GM12865 (cell line): Measurements from ENCODE around the gene HIPK2.

Source experiments
- DNase-seq: peaks from one replicate; pipeline ENCODE4 v3.0.0; 2010; ENCODE audit warnings: low read depth
- H3K4me3 ChIP-seq: 2 replicates; pipeline ENCODE4 v1.5.1; 2011; ENCODE audit warnings: mild to moderate bottlenecking, low read depth, low read length, control low read depth
- TF ChIP-seq, protein P1 (sequence below): IDR thresholded peaks from 2 replicates; pipeline ENCODE4 v1.5.1; 2011; ENCODE audit warnings: low read length, control low read depth, low read depth, inconsistent platforms; ENCODE audit not compliant: insufficient read depth; ENCODE audit errors: missing control alignments

HIPK2 gene

GRCh38 chr7:139548302-139549028 is 229.3 kb downstream of the HIPK2 start:
- no peak for DNase-seq
- TF ChIP-seq, protein P1, sequence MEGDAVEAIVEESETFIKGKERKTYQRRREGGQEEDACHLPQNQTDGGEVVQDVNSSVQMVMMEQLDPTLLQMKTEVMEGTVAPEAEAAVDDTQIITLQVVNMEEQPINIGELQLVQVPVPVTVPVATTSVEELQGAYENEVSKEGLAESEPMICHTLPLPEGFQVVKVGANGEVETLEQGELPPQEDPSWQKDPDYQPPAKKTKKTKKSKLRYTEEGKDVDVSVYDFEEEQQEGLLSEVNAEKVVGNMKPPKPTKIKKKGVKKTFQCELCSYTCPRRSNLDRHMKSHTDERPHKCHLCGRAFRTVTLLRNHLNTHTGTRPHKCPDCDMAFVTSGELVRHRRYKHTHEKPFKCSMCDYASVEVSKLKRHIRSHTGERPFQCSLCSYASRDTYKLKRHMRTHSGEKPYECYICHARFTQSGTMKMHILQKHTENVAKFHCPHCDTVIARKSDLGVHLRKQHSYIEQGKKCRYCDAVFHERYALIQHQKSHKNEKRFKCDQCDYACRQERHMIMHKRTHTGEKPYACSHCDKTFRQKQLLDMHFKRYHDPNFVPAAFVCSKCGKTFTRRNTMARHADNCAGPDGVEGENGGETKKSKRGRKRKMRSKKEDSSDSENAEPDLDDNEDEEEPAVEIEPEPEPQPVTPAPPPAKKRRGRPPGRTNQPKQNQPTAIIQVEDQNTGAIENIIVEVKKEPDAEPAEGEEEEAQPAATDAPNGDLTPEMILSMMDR: no peak

DNA sequence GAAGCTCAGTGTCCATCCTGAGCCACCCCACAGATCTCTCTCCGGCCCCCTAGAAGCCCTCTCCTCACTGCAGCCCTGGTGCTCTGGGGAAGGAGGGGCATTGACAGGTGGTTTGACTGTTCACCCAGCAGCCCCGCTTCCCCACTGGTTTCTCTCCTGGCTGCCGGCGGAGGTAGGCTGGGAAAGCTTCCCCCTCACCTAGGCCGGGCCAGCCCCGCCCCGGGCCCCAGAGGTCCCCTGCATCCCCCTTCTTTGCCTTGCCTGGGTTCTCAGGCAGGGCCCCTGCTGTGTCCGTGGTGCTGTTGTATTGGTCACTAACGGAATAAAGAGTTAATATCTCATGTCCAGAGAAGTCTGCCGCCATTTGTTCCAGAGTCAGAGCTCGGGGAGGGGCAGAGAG is 233.2 kb downstream of the HIPK2 start:
- DNase-seq: no peak
- no peak overlapping the region for H3K4me3 ChIP-seq
- TF ChIP-seq, protein P1: no peak

More at GRCh38 chr7:139548302-139549028, 229.3 kb downstream of the HIPK2 start:
- H3K4me3 ChIP-seq: no peak overlapping the region

GRCh38 chr7:139543801-139544603 is 233.8 kb downstream of the HIPK2 start:
- DNase-seq: peak; percentile 15
- H3K4me3 ChIP-seq: no peak overlapping the region
- TF ChIP-seq, protein P1: no peak

DNA sequence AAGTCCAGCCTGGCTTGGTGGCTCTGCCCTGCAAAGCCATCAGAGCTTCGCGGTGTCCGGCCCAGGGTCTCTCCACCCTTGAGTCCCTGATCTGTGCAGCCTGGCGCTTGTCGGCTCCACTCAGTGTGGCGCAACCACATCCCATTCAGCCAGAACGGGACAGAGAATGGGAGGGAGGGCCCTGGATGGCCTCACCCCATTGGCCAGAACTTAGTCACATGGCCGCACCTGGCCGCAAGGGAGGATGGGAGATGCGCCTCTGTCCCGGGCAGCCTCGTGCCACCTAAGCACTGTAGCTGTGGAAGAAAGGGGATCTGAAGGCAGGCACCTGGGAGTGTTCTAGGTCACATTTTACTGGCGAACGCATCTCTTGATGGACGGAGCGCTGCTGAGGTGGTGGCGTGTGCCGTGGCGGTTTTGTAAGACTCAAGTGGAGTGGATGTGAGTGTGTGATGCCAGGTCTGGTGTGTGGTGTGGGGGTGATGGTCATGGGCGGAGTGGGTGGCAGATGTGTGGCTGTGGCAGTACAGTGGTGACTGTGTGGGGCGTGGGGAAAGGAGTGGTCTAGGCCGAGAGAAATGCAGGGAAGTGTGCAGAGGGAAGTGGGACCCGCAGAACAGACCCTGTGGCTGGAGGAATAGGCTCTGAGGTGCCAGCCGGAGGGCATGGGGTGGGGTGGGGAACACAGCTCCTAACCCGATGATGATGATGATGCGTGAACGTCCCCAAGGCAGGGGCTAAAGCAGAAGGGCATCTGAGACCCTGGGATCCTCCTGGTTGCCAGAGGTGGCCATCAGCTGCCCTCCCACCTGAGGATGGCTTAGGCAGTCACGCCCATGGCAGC is 235.3 kb downstream of the HIPK2 start:
- no peak for DNase-seq
- TF ChIP-seq, protein P1: no peak
- no peak overlapping the region for H3K4me3 ChIP-seq

- DNase-seq: no peak
- TF ChIP-seq, protein P1: no peak
- no peak overlapping the region for H3K4me3 ChIP-seq
Observed at GRCh38 chr7:139541600-139542307, 236.0 kb downstream of the HIPK2 start.

DNA sequence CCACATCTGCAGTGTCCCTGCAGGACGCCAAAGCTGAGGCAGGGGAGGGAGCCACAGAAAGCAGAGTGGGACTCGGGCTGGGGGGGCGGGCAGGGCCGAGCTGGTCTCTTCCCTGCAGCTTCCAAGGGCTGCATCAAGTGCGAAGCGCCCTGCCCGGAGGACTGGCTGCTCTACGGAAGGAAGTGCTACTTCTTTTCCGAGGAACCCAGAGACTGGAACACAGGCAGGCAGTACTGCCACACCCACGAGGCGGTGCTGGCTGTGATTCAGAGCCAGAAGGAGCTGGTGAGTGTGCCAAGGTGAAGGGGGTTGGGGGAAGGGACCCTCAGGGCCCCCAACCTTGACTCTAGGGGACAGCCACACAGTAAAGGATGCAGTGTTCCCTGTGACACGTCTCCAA is 237.6 kb downstream of the HIPK2 start:
- H3K4me3 ChIP-seq: no peak overlapping the region
- DNase-seq: no peak
- TF ChIP-seq, protein P1: no peak
